ENCODE results near the gene PRICKLE1. TPM values are rescaled to one million over a fixed set of nuclear protein-coding genes. Genes with fewer than 3 reads are reported as not detected.

PRICKLE1 gene
- polyA plus RNA-seq, 1 donor (not counting 4 experiments of a cell fraction or from before 2014, with no cell fraction given) = 3.5 TPM

- H3K4me1 ChIP-seq (ENCODE audit: control insufficient read depth, extremely low read depth, insufficient read depth, low read length) = no peaks in the 10 kb centered on the region
- H3K36me3 ChIP-seq (ENCODE audit: control insufficient read depth in 2 of 2, extremely low read depth in 1 of 2, insufficient read depth in 2 of 2, low read length in 2 of 2) = peaks cover 4 to 11% of the 10 kb centered on the region in 2 experiments
- H3K9ac ChIP-seq (ENCODE audit: control insufficient read depth, extremely low read depth, insufficient read depth, low read length) = no peak overlapping the region
- dilution Hi-C loops (cut with MboI; ENCODE audit: extremely low pct_ligation_motif_present, low sequenced_read_pairs) = no loop called here
- H3K79me2 ChIP-seq (ENCODE audit: control insufficient read depth, insufficient read depth, low read length) = no peaks in the 10 kb centered on the region
- no peak overlapping the region for H3K4me3 ChIP-seq (ENCODE audit: control insufficient read depth in 2 of 3, extremely low read depth in 1 of 3, insufficient read depth in 2 of 3, low read depth in 1 of 3, low read length in 3 of 3)
- H3K4me2 ChIP-seq (ENCODE audit: control insufficient read depth, extremely low read depth, insufficient read depth, low read depth, low read length) = no peak overlapping the region
- no peak for FAIRE-seq
- H3K27me3 ChIP-seq (ENCODE audit: control insufficient read depth, extremely low read depth, insufficient read depth, low read length) = no peaks in the 10 kb centered on the region
- no peaks in the 10 kb centered on the region for H4K20me1 ChIP-seq (ENCODE audit: control insufficient read depth, extremely low read depth, insufficient read depth, low read length)
- H3K9me3 ChIP-seq (ENCODE audit: control insufficient read depth, low read depth, low read length) = no peaks in the 10 kb centered on the region
- TF ChIP-seq, protein P1, sequence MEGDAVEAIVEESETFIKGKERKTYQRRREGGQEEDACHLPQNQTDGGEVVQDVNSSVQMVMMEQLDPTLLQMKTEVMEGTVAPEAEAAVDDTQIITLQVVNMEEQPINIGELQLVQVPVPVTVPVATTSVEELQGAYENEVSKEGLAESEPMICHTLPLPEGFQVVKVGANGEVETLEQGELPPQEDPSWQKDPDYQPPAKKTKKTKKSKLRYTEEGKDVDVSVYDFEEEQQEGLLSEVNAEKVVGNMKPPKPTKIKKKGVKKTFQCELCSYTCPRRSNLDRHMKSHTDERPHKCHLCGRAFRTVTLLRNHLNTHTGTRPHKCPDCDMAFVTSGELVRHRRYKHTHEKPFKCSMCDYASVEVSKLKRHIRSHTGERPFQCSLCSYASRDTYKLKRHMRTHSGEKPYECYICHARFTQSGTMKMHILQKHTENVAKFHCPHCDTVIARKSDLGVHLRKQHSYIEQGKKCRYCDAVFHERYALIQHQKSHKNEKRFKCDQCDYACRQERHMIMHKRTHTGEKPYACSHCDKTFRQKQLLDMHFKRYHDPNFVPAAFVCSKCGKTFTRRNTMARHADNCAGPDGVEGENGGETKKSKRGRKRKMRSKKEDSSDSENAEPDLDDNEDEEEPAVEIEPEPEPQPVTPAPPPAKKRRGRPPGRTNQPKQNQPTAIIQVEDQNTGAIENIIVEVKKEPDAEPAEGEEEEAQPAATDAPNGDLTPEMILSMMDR (optimal IDR thresholded peaks at IDR 0.05 in 1 of 3, IDR thresholded peaks at IDR 0.05 in 1 of 3, conservative IDR thresholded peaks at IDR 0.05 in 1 of 3; ENCODE audit: extremely low read depth in 1 of 3, insufficient read depth in 2 of 3, low read length in 3 of 3) = no peak
- TF ChIP-seq EZH2 (IDR thresholded peaks at IDR 0.05; ENCODE audit: low read length) = no peak
- no peak for DNase-seq (ENCODE audit: low read depth, low spot score)
- no peaks in the 10 kb centered on the region for H3K9me1 ChIP-seq (ENCODE audit: control insufficient read depth, extremely low read depth, insufficient read depth, low read length)
- no peak overlapping the region for H2AFZ ChIP-seq (ENCODE audit: control insufficient read depth, low read length)
- no peak overlapping the region for H3K27ac ChIP-seq (ENCODE audit: control insufficient read depth, insufficient read depth, low read length)
Measured at GRCh38 chr12:42442888-42443287, 146.7 kb downstream of the PRICKLE1 start.

- FAIRE-seq (no peak), DNase-seq (ENCODE audit: low read depth, low spot score) (no peak)
- no peaks in the 10 kb centered on the region for H3K27me3 ChIP-seq (ENCODE audit: control insufficient read depth, extremely low read depth, insufficient read depth, low read length)
- no peak overlapping the region for H3K9ac ChIP-seq (ENCODE audit: control insufficient read depth, extremely low read depth, insufficient read depth, low read length)
- no peaks in the 10 kb centered on the region for H3K4me1 ChIP-seq (ENCODE audit: control insufficient read depth, extremely low read depth, insufficient read depth, low read length)
- no peak overlapping the region for H3K4me3 ChIP-seq (ENCODE audit: control insufficient read depth in 2 of 3, extremely low read depth in 1 of 3, insufficient read depth in 2 of 3, low read depth in 1 of 3, low read length in 3 of 3)
- no peaks in the 10 kb centered on the region for H3K79me2 ChIP-seq (ENCODE audit: control insufficient read depth, insufficient read depth, low read length)
- no peak for TF ChIP-seq EZH2 (IDR thresholded peaks at IDR 0.05; ENCODE audit: low read length)
- TF ChIP-seq, protein P1 (optimal IDR thresholded peaks at IDR 0.05 in 1 of 3, IDR thresholded peaks at IDR 0.05 in 1 of 3, conservative IDR thresholded peaks at IDR 0.05 in 1 of 3; ENCODE audit: extremely low read depth in 1 of 3, insufficient read depth in 2 of 3, low read length in 3 of 3) = no peak
- H3K9me3 ChIP-seq (ENCODE audit: control insufficient read depth, low read depth, low read length) = no peaks in the 10 kb centered on the region
- no peaks in the 10 kb centered on the region for H3K9me1 ChIP-seq (ENCODE audit: control insufficient read depth, extremely low read depth, insufficient read depth, low read length)
- H4K20me1 ChIP-seq (ENCODE audit: control insufficient read depth, extremely low read depth, insufficient read depth, low read length) = no peaks in the 10 kb centered on the region
- dilution Hi-C loops (cut with MboI; ENCODE audit: extremely low pct_ligation_motif_present, low sequenced_read_pairs) = no loop called here
- H3K36me3 ChIP-seq (ENCODE audit: control insufficient read depth in 2 of 2, extremely low read depth in 1 of 2, insufficient read depth in 2 of 2, low read length in 2 of 2) = peaks cover 4 to 11% of the 10 kb centered on the region in 2 experiments
- no peak overlapping the region for H2AFZ ChIP-seq (ENCODE audit: control insufficient read depth, low read length)
- no peak overlapping the region for H3K4me2 ChIP-seq (ENCODE audit: control insufficient read depth, extremely low read depth, insufficient read depth, low read depth, low read length)
- H3K27ac ChIP-seq (ENCODE audit: control insufficient read depth, insufficient read depth, low read length) = no peak overlapping the region
Measured at GRCh38 chr12:42442311-42442759, 147.2 kb downstream of the PRICKLE1 start.
